ENCODE results near the gene MRGPRX1.
"Not testable (repeated sequence)": the region's sequence is repeated elsewhere in the genome, so short reads cannot be mapped to it uniquely, and the experiment has no call there.

Gene MRGPRX1

GRCh38 chr11:18939314-18939713 lies at the start of gene MRGPRX1:
Gene MRGPRX1, minus strand, starts transcription at chr11:18939414. Its CDS starts 4,630 bp downstream, at chr11:18934784.
- DNase-seq (ENCODE audit: low read depth in 1 of 2, low spot score in 1 of 2): no peak

DNA sequence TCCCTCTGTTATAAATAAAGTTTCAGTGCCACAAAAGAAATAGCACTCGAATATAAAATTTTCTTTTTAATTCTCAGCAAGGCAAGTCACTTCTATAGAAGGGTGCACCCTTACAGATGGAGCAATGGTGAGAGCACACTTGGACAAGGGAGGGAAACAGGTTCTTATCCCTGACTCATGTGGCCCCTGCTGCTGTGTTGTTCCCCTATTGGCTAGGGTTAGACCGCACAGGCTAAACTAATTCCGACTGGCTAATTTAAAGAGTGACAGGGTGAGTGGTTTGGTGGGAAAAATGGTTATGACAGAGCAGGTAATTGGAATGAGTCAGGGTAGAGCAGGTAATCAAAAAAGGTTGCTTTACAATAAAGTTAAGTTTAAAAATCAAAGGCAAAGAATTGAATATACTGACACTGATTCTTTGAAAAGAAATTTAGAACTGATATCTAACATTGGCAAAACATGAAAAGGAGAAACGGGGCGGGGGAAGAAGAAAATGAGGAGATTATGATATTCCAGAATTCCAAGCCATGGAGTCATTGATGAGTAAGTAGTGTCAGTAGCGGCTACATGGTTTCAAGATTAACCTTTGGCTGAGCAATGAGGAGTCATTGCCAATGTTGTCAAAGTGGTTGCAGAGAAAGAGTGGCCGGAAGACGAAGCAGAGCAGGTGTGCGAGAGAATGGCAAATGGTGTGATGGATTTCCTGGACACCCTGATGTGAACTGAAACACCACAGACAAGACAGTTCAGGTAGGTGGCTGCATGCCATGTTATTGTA lies 48.4 kb upstream of the MRGPRX1 start:
- DNase-seq (ENCODE audit: low read depth in 1 of 2, low spot score in 1 of 2): no peak

DNA sequence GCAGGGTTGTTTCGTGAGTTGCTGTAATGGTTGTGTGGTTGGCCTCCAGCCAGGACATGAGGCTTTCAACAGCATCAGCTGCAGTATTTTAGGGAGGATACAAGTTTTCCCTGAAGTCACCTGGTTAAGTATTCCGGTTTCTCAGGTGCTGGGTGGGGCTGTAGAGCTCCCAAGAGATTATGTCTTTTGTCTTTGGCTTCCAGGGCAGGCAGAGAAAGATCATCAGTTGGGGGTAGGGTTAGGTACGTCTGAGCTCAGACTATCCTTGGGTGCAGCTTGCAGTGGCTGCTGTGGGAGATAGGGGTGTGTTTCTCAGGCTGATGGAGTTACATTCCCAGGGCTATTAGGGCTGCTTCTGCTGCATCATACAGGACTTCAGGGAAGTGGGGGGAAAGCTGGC lies 47.5 kb upstream of the MRGPRX1 start:
- no peak for DNase-seq (ENCODE audit: low read depth in 1 of 2, low spot score in 1 of 2)

GRCh38 chr11:18981897-18982296 lies 42.7 kb upstream of the MRGPRX1 start:
- no peak for DNase-seq (ENCODE audit: low read depth in 1 of 2, low spot score in 1 of 2)

GRCh38 chr11:18974192-18974591 lies 35.0 kb upstream of the MRGPRX1 start:
- no peak for DNase-seq (ENCODE audit: low read depth in 1 of 2, low spot score in 1 of 2)

DNA sequence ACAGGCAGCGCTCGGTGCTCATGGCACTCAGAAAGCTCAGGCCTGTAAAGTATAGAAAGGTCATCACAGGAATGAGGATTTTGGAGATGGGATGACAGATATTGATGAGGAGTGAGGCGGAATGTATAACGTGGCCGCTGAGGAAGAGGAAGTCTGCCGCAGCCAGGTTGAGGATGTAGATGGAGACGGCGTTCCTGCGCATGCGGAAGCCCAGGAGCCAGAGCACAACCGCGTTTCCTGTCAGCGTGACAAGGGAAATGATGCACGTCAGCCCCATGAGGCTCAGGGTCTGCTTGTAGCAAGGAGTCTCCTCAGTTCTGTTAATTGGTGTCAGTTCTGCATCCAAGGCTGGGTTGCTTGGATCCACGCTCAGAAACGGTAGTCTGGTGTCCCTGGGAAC lies 33.1 kb upstream of the MRGPRX1 start:
- no peak for DNase-seq (ENCODE audit: low read depth in 1 of 2, low spot score in 1 of 2)

DNA sequence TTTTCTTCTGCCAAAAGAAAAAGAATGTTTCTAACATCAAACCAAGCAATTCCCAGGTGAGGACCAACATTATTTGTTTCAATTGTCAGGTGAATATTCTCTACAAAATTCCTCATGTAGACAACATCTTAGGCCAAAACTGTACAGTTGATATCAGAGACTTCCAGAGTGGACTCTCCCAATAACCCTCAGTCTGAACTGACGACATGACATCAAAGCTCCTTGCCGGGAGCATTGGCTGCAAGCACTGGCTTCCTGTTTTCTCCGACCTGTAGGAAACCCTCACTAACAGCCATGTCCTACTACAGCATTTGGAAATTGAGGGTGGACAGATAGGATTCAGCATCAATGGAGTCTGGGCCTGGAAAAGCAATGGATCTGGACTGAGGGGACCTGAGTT lies 30.5 kb upstream of the MRGPRX1 start:
- DNase-seq (ENCODE audit: low read depth in 1 of 2, low spot score in 1 of 2): no peak

- DNase-seq (ENCODE audit: low read depth in 1 of 2, low spot score in 1 of 2): no peak
Observed at GRCh38 chr11:18958221-18958910, 19.2 kb upstream of the MRGPRX1 start.

DNA sequence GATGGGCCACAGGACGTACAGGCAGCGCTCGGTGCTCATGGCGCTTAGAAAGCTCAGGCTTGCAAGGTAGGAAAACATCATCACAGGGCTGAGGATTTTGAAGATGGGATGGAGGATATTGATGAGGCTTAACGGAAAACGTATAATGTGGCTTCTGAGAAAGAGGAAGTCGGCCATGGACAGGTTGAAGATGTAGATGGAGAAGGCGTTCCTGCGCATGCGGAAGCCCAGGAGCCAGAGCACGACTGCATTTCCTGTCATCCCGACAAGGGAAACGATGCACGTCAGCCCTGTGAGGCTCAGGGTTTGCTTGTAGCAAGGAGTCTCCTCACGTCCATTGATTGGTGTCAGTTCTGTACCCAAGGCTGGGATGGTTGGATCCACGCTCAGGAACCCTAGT lies 17.4 kb upstream of the MRGPRX1 start:
- DNase-seq (ENCODE audit: low read depth in 1 of 2, low spot score in 1 of 2): no peak

GRCh38 chr11:18936002-18936673 lies 3.1 kb downstream of the MRGPRX1 start:
- DNase-seq (ENCODE audit: low read depth in 1 of 2, low spot score in 1 of 2): no peak

DNA sequence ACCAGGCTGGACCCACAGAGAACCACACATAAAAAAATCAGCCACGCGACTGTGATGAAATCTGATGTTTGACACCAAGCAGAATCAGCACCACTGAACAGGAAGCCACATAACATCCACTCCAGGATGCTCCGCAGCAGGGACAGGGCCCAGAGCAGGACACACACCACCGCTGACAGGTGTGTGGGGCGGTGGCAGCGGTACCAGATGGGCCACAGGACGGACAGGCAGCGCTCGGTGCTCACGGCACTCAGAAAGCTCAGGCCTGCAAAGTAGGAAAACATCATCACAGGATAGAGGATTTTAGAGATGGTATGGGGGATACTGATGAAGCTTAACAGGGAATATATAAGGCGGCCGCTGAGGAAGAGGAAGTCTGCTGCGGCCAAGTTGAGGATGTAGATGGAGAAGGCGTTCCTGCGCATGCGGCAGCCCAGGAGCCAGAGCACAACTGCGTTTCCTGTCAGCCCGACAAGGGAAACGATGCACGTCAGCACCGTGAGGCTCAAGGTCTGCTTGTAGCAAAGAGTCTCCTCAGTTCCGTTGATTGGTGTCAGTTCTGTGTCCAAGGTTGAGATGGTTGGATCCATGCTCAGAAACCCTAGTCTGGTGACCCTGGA lies 4.9 kb downstream of the MRGPRX1 start:
- no peak for DNase-seq (ENCODE audit: low read depth in 1 of 2, low spot score in 1 of 2)

DNA sequence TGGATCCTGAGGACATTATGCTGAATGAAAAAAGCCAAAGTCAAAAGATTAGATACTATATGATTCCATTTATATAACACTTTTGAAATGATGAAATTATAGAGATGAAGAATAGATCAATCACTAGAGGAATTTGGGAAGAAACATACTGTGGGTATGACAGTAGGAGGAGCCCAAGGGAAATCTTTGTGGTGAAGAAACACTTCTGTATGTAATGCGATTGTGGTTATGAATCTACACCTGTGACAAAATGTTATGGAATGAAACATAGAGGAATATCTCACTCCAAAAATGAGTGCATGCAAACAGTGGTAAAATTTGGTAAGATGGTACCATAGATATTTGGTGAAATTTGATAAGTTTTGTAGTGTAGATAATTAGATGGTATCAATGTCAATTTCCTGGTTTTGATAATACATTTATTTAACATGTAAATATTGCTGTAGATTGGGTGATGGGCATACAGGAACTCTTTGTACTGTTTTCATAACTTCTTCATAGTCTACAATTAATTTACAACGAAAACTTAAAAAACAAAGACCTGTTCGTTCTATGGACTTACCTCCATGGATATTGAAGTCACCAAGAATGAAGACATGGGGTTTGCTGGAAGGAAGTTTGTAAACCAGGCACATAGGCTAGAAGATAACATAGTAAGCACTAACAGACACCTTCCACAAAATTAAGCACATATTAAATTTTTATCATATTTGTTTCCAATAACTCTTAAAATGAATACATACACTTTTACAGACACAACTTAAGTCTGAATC lies 11.5 kb downstream of the MRGPRX1 start:
- DNase-seq (ENCODE audit: low read depth in 1 of 2, low spot score in 1 of 2): no peak

GRCh38 chr11:18925426-18925825 lies 13.8 kb downstream of the MRGPRX1 start:
- not testable (repeated sequence) for DNase-seq (ENCODE audit: low read depth in 1 of 2, low spot score in 1 of 2)

GRCh38 chr11:18912883-18913282 lies 26.3 kb downstream of the MRGPRX1 start:
- no peak for DNase-seq (ENCODE audit: low read depth in 1 of 2, low spot score in 1 of 2)

DNA sequence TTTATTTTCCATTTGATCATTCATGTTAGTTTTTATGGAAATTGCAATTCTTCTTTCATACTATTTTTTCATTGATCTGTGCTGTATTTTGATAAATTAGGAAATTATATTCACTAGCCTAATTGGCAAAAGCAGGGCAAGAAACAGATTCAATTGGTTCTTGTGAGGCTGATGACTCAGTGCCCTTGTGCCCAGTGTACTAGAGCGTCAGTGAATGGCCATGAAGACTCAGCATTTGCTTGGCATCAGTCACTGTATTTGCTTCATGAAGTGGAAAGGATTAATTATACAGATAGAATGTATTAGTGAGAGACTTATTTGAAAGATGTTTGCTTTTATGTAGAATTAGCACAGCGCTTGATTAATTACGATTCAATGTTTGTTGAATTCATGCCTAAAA lies 31.8 kb downstream of the MRGPRX1 start:
- no peak for DNase-seq (ENCODE audit: low read depth in 1 of 2, low spot score in 1 of 2)

DNA sequence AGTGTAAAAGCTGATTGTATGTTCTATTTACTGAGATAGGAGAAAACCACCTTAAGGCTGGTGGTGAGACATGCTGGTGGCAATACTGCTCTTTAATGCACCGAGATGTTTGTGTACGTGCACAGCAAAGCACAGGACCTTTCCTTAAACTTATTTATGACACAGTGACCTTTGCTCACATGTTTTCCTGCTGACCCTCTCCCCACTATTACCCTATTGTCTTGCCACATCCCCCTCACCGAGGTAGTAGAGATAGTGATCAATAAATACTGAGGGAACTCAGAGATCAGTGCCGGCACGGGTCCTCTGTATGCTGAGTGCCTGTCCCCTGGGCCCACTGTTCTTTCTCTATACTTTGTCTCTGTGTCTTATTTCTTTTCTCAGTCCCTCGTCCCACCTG lies 38.6 kb downstream of the MRGPRX1 start:
- not testable (repeated sequence) for DNase-seq (ENCODE audit: low read depth in 1 of 2, low spot score in 1 of 2)

DNA sequence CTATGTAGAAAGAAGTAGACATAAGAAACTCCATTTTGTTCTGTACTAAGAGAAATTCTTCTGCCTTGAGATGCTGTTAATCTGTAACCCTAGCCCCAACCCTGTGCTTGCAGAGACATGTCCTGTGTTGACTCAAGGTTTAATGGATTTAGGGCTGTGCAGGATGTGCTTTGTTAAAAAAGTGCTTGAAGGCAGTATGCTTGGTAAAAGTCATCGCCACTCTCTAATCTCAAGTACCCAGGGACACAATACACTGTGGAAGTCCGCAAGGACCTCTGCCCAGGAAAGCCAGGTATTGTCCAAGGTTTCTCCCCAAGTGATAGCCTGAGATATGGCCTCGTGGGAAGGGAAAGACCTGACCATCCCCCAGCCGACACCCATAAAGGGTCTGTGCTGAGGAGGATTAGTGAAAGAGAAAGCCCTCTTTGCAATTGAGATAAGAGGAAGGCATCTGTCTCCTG lies 39.0 kb downstream of the MRGPRX1 start:
- not testable (repeated sequence) for DNase-seq (ENCODE audit: low read depth in 1 of 2, low spot score in 1 of 2)

- not testable (repeated sequence) for DNase-seq (ENCODE audit: low read depth in 1 of 2, low spot score in 1 of 2)
Observed at GRCh38 chr11:18891712-18892111, 47.5 kb downstream of the MRGPRX1 start.

DNA sequence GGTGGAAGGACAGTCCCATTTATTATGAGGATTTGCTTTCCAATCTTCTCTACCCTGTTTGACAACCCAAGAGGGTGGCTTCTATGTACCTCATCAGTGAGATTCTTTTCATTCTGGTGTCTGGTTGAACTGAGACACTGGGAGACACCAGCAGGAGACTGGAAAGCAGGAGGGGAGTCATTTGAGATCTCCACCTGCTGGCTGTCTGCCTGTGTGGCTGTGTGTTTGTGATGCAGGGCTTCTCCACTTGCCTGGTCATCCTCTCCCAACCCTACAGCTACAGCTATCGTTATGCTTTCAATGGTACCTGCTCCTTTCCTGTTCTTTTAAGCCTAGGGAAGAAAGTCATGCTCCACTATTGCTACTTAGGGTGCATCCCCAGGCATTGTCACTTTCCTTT lies 48.6 kb downstream of the MRGPRX1 start:
- no peak for DNase-seq (ENCODE audit: low read depth in 1 of 2, low spot score in 1 of 2)

All from stimulated activated CD4-positive, alpha-beta T cell treated with anti-CD3 and anti-CD28 coated beads, Interleukin-15, amount 100 ng/mL, for 1 hour (primary cell).